ENCODE measurements around the gene PIM1.
A peak's percentile ranks its signal among the peaks of the same experiment; 100 is the strongest.
"Not testable (repeated sequence)": the region's sequence is repeated elsewhere in the genome, so short reads cannot be mapped to it uniquely, and the experiment has no call there.

The PIM1 gene

DNA sequence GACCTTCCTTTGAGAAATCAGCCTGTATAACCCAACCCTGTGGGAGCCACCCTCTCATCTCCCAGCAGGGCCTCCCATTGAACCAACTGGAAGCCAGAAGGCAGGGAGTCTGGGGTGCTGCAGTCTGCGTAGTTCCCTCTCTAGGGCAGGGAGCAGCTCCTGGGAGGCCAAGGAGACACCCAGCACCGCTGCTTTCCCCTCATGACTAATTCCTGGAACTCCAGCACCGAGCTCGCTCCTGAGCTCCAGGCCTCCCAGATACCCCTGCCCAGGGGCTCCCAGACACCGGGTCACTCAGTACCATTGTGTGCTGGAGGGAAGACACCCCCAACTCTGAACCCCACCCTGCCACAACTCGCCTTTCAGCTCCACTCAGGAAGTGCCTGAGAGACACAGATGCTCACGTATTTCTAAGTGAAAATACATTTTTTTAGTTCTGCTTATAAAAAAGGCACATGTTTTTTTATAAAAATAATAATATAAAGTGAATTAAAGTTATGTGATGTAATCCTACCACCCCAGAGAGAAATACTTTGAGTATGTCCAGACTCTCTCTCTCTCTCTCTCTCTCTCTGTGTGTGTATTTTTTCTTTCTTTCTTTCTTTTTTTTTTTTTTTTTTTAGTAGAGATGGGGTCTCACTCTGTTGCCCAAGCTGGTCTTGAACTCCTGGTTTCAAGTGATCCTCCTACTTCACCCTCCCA, 17.5 kb downstream of the PIM1 start:
- DNase-seq (ENCODE audit: low spot score) = no peak
- FAIRE-seq = no peak

DNA sequence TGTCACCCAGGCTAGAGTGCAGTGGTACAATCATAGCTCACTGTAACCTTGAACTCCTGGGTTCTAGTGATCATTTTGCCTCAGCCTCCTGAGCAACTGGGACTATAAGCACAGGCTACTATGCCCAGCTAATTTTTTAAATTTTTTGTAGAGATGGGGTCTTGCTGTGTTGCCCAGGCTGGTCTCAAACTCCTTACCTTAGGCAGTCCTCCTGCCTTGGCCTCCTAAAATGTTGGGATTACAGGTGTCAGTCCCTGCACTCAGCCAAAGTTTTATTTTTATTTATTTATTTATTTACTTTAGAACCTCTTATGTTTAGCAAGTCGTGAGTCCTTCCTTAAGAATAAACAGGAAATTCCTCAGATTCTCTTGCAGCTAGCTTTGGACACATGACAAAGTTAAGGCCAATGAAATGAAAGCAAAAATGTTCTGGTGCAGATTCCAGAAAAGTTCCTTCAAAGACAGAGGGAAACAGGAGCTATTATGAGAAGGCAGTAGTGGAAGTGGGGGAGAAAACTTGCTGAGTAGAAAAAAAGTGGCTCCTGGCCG, 19.1 kb downstream of the PIM1 start:
- no peak for FAIRE-seq
- no peak for DNase-seq (ENCODE audit: low spot score)

GRCh38 chr6:37190159-37190535, 20.2 kb downstream of the PIM1 start:
- FAIRE-seq (no peak), DNase-seq (ENCODE audit: low spot score) (no peak)

DNA sequence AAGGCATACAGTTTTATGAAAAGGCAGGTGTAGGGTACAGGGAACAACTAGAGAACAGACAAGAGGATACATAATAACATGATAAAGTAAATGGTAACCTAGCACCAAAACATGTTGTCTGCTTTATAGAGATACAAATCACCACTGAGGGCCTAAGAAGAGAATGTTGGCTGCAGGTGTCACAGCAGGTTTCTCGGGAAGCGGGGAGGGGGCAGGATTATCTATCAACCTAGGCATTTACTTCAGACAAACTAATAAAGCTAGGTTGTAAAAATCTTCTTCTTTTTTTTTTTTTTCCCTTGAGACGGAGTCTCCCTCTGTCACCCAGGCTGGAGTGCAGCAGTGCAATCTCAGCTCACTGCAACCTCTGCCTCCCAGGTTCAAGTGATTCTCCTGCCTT, 22.7 kb downstream of the PIM1 start:
- FAIRE-seq = no peak
- DNase-seq (ENCODE audit: low spot score) = no peak

GRCh38 chr6:37194886-37195285, 24.9 kb downstream of the PIM1 start:
- not testable (repeated sequence) for FAIRE-seq

DNA sequence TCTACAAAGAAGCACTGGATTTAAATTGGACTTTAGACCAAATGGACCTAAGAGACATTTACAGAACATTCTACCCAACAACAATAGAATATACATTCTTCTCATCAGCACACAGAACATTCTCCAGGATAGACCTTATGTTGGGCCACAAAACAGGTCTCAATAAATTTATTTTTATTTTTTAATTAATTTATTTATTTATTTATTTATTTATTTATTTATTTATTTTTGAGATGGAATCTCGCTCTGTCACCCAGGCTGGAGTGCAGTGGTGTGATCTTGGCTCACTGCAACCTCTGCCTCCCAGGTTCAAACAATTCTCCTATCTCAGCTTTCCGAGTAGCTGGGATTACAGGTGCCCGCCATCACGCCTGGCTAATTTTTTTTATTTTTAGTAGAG, 26.5 kb downstream of the PIM1 start:
- FAIRE-seq; DNase-seq (ENCODE audit: low spot score): not testable (repeated sequence)

More at GRCh38 chr6:37194886-37195285, 24.9 kb downstream of the PIM1 start:
- DNase-seq (ENCODE audit: low spot score) = not testable (repeated sequence)

- DNase-seq (ENCODE audit: low spot score) = no peak
- FAIRE-seq = no peak
These were observed 30.1 kb downstream of the PIM1 start for GRCh38 chr6:37200085-37200484.

DNA sequence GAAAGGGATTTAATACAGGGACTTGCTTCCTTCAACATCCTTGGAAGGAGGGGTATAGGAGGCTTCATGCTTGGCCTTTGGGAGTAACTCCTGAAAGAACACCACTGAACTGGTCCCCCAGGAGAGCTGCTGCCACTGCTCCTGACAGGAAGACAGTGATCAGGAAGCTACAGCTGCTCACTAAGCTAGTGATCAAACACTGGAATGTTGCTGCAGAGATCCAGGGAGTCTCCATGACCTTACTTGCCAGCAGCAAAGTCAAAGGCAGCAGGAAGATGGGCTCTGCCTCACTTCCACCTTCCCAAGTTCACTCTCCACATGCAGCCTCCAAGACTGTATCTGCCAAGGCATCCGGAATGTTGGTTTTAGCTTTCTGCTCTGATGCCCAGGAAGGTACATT, 31.8 kb downstream of the PIM1 start:
- FAIRE-seq (no peak), DNase-seq (ENCODE audit: low spot score) (no peak)

DNA sequence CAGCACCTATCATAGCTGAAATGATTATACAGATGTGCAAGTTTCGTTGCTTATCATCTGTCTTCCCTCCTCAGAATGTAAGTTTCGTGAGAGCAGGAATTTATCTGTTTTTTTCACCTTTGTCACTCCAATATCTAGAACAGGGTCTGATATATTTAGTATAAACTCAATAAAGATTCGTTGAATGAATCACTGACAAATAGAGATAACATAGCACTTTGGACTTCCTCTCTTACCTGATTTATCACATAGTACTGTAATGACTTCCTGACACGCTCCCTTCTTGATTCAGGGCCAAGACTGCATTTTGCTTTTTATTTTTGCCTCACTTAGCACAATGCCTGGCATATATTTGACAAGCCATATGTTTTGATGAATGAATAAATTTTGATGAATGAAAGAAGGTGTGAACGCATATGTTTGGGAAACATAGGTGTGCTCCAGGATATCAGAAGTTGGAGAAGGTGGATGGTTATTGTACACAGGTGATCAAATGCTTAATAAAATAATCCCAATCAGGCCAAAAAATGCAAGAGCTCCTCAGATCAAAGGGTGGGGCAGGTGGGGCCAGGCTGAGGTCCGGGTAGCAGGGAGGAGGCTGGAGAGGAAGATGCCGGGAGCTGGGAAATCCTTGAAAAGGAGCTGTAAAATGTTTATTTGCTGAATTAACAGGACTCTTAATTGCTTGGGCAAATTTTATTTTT, 33.0 kb downstream of the PIM1 start:
- FAIRE-seq (no peak), DNase-seq (ENCODE audit: low spot score) (no peak)

DNA sequence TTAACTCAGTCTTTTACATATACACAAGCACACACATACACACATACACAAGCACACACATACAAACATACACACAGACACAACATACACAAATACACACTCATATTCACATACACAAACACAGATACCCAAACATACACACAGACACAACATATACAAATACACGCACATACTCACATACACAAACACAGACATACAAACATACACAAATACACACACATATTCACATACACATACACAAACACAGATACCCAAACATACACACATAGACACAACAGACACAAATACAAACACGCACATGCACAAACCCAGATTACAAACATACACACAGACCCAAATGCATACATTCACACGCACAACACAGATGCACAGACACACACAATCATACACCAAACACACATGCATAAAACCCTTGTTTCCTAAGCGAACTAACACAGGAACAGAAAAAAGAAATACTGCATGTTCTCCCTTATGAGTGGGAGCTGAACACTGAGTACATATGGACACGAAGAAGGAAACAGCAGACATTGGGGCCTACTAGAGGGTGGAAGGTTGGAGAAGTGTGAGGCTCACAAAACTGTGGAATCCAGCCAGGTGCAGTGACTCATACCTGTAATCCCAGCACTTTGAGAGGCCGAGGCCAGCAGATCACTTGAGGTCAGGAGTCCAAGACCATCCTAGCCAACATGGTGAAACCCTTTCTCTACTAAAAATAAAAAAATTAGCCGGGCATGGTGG, 34.2 kb downstream of the PIM1 start:
- DNase-seq (ENCODE audit: low spot score) (no peak), FAIRE-seq (peak; percentile 79)

DNA sequence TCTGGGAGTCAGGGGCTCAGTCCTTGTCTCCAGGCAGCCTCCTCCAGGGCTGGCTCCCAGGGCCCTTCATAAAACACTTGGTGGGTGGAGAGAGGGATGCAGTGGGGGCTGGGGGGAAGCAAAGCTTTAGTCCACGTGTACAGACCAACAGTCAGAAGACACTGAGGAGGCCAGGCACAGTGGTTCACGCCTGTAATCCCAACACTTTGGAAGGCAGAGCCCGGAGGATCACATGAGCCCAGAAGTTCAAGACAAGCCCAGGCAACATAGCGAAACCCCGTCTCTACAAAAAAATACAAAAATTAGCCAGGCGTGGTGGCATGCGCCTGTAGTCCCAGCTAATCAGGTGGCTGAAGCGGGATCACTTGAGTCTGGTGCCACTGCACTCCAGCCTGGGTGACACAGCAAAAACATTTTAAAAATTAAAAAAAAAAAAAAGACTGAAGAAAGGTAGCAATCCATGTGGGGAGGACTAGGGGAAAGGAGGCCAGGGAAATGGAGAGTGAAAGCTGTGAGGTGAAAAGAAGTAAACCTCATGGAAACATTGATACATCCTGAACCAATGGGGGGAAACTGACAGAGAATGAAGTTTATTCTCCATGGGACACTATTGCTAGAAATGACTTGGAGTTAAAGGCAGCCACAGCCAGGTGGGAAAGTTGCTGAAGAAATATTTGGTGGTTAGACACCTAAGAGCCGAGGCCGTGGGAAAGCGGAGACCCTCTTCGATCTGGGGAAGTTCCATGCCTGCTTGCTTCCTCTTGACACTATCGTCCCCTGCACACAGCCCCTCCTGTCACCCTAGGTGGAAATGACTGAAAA, 35.4 kb downstream of the PIM1 start:
- no peak for FAIRE-seq
- DNase-seq (ENCODE audit: low spot score) = no peak

DNA sequence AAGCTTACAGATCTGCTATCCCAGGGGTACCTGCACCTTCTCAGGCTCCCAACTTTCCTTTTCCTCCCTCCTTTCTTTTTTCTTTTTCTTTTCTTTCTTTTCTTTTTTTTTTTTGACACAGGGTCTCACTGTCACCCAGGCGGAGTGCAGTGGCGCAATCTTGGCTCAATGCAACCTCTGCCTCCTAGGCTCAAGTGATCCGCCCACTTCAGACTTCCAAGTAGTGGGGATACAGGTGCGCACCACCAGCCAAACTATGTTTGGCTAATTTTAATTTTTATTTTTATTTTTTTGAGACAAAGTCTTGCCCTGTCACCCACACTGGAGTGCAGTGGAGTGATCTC, 36.0 kb downstream of the PIM1 start:
- no peak for DNase-seq (ENCODE audit: low spot score)
- no peak for FAIRE-seq

GRCh38 chr6:37206622-37207021, 36.7 kb downstream of the PIM1 start:
- no peak for FAIRE-seq
- DNase-seq (ENCODE audit: low spot score) = no peak

GRCh38 chr6:37207903-37208456, 38.0 kb downstream of the PIM1 start:
- no peak for FAIRE-seq
- peak; percentile 83 for DNase-seq (ENCODE audit: low spot score)

- no peak for DNase-seq (ENCODE audit: low spot score)
- FAIRE-seq = no peak
These were observed 38.8 kb downstream of the PIM1 start for GRCh38 chr6:37208793-37209192.

- FAIRE-seq (no peak), DNase-seq (ENCODE audit: low spot score) (no peak)
These were observed 39.7 kb downstream of the PIM1 start for GRCh38 chr6:37209461-37210205.

DNA sequence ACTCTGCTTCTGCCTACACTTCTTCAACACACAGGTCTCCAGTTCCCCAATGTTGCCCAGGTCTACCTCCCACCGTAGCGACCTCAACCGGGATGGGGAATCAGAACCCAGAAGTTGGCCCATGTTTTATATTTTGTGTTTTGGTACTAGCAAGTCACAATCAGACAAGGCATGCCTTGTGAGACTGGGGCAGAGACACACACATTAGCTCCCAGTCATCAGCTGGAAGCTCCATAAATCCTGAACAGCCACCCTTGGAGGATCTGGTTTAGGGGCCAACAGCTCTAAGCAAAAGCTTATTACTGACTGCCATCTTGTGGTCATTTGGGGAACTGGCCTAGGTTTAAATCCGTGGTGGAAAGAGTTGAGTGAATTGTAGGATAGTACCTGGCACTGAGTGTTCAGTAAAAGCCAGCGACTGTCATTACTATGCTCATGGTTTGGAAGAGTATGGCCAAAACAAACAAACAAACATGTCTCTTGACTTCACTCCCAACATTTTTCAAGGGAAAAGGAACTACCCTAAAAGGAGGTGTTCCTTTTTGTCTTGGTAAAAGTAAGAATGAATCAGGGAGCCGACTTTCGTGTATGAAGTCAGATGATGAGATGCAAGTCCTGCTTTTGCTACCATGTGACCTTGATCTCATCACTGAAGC, 40.5 kb downstream of the PIM1 start:
- peak; percentile 80 for DNase-seq (ENCODE audit: low spot score)
- no peak for FAIRE-seq

DNA sequence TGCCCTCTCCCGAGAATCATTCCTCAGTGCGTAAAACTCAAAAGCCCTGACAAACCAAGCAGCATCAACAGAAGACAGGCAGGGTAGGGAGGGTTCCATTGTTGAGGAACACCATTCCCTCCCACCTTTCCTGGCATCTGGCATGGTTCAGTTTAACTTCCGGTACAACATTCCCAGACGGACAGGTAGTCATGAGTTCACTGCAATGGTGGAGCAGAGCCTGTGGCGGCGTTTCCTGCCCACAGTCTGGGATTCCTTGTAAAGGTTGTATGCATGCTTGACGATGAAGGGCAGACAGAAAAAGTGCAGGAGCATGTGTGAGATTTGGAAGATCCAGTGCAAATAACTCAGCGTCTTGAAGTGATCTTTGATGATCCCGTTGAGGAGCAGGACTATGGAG, 42.3 kb downstream of the PIM1 start:
- FAIRE-seq (no peak), DNase-seq (ENCODE audit: low spot score) (no peak)

DNA sequence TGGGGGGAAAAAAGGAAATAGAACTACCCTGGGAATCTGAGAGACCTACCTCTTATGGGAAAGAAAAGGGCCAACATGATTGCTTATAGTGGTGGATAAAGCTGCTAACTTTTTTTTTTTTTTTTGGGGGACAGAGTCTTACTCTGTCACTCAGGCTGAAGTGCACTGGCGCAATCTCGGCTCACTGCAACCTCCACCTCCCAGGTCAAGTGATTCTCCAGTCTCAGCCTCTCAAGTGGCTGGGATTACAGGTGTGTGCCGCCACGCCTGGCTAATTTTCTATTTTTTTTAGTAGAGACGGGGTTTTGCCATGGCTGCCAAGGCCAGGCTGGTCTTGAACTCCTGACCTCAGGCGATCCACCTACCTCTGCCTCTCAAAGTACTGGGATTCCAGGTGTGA, 48.1 kb downstream of the PIM1 start:
- no peak for FAIRE-seq
- no peak for DNase-seq (ENCODE audit: low spot score)

DNA sequence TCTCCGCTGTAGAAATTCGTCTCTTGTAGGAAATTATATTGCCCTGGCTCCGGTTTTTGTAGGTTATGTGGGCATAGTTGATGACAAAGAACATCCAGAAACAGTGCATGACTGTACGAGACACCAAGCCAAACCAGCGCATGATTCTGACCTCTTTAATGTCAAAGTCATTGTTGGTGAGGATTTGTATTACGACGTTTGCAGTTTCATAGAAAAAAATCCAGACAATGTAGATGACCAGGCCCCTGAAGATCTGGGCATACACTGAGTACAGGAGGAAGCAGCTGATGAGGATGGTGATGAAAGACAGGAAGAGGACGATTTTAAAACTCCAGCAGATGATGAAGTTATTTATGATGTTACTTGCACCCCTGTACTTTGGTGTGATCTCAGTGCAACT, 48.6 kb downstream of the PIM1 start:
- DNase-seq (ENCODE audit: low spot score) (no peak), FAIRE-seq (no peak)

Data from urothelium cell line (cell line).